HEK293T (cell line): Measurements from ENCODE around the gene SERPINH1.

ENCODE experiments used
- CTCF ChIA-PET: fragments of 350-600 bp; formaldehyde crosslinking; extraction: SDS; loops from one replicate; lab custom pipeline; 2021; ENCODE audit warnings: antibody characterized with exemption, inconsistent platforms; lab: Yijun Ruan, JAX
- POLR2A ChIA-PET: fragments of 350-600 bp; formaldehyde crosslinking; extraction: SDS; loops from one replicate; lab custom pipeline; 2020; ENCODE audit warnings: antibody characterized with exemption, inconsistent platforms; lab: Yijun Ruan, JAX
- DNase-seq: peaks from one replicate; pipeline ENCODE4 v3.0.0; 2012; ENCODE audit warnings: mixed read lengths; ENCODE audit errors: extremely low spot score
- ARNT ChIP-seq: fragments of 450-650 bp; IDR thresholded peaks from 2 replicates; pipeline ENCODE4 v1.6.1; 2017; ENCODE audit warnings: mild to moderate bottlenecking
- BHLHE40 ChIP-seq: fragments of 450-650 bp; IDR thresholded peaks from 2 replicates; pipeline ENCODE4 v1.6.1; 2016; ENCODE audit warnings: mild to moderate bottlenecking, moderate library complexity, borderline replicate concordance
- CTBP1 ChIP-seq: fragments of 450-650 bp; IDR thresholded peaks from 2 replicates; pipeline ENCODE4 v1.6.1; 2016; ENCODE audit warnings: borderline replicate concordance
- ELF4 ChIP-seq: fragments of 450-650 bp; IDR thresholded peaks from 2 replicates; pipeline ENCODE4 v1.6.1; 2017; ENCODE audit warnings: antibody characterized with exemption
- FOXA1 ChIP-seq: fragments of 450-650 bp; IDR thresholded peaks from 2 replicates; pipeline ENCODE4 v1.6.1; 2016; ENCODE audit warnings: mild to moderate bottlenecking
- FOXK2 ChIP-seq: fragments of 450-650 bp; IDR thresholded peaks from 2 replicates; pipeline ENCODE4 v1.6.1; 2016; ENCODE audit warnings: mild to moderate bottlenecking
- FOXM1 ChIP-seq: fragments of 450-650 bp; IDR thresholded peaks from 2 replicates; pipeline ENCODE4 v1.6.1; 2017; ENCODE audit warnings: mild to moderate bottlenecking, borderline replicate concordance
- HDGF ChIP-seq: fragments of 450-650 bp; IDR thresholded peaks from 2 replicates; pipeline ENCODE4 v1.6.1; 2017; ENCODE audit warnings: antibody characterized with exemption, borderline replicate concordance
- L3MBTL2 ChIP-seq: fragments of 450-650 bp; conservative IDR thresholded peaks from 2 replicates; pipeline ENCODE4 v1.6.1; 2016; ENCODE audit warnings: mild to moderate bottlenecking
- LEF1 ChIP-seq: fragments of 450-650 bp; IDR thresholded peaks from 2 replicates; pipeline ENCODE4 v1.6.1; 2017; ENCODE audit warnings: mild to moderate bottlenecking, borderline replicate concordance
- NFRKB ChIP-seq: fragments of 450-650 bp; IDR thresholded peaks from 2 replicates; pipeline ENCODE4 v1.6.1; 2016; ENCODE audit warnings: mild to moderate bottlenecking, moderate library complexity
- SP1 ChIP-seq: fragments of 450-650 bp; IDR thresholded peaks from 2 replicates; pipeline ENCODE4 v1.6.1; 2017
- SUZ12 ChIP-seq: fragments of 450-650 bp; IDR thresholded peaks from 2 replicates; pipeline ENCODE4 v1.6.1; 2016; ENCODE audit warnings: mild to moderate bottlenecking
- TARDBP ChIP-seq: fragments of 450-650 bp; IDR thresholded peaks from 2 replicates; pipeline ENCODE4 v1.6.1; 2016
- ZNF384 ChIP-seq: fragments of 450-650 bp; IDR thresholded peaks from 2 replicates; pipeline ENCODE4 v1.6.1; 2016
- TF ChIP-seq, protein P1 (sequence below): fragments of 450-650 bp; IDR thresholded peaks from 2 replicates; pipeline ENCODE4 v1.6.1; 2016

The SERPINH1 gene

DNA sequence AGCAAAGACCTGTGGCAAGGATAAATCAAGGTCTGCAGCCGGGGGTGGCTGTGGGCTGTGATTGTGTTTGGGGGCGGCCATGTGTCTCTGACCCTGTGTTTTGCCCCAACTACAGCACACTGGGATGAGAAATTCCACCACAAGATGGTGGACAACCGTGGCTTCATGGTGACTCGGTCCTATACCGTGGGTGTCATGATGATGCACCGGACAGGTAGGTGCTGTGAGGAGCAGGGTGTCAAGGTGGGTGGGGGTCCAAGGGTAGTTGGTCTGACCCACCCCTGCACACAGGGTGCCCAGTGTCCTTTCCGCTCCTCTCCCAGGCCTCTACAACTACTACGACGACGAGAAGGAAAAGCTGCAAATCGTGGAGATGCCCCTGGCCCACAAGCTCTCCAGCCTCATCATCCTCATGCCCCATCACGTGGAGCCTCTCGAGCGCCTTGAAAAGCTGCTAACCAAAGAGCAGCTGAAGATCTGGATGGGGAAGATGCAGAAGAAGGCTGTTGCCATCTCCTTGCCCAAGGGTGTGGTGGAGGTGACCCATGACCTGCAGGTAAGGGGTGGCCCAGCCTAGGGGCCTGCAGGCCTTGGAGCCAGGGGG lies 6.7 kb downstream of the SERPINH1 start:
- POLR2A ChIA-PET, result interaction anchor here (0.8 to 8.3 kb wide), 2 partner anchors 7 to 14 kb away, joined by 3 to 50 read pairs; partner anchors contain the start of gene SERPINH1
- TF ChIP-seq TARDBP, result no peak
- no peak for DNase-seq
- CTCF ChIA-PET, result interaction anchor here (1.1 kb wide), 1 partner anchor 9 kb away, joined by 3 read pairs; no protein-coding TSS in a partner anchor

DNA sequence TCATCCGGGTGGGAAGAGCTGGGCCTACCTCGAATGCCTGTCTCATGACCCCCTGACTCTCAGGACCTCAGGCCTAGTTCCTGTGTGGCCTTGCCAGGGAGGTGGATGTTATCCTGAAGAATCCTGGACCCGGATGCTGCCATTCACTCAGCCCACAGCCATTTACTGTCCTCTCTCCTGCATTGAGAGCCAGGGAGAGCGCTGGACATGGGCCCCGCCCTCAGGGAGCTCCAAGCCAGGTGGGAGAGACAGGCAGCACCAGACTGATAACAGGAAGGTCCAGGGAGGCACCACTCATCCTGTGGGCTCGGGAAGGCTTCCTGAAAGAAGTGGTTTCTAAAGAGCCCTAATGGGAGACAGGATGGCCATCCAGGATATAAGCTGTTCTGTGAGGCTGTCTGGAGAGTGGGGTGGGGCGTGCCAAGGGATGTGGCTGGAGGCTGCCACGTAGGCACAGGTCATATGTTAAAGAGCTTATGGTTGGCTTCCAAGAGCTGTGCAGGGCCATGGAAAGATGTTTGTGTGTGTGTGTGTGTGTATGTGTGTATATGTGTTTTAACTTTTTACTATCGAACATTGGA lies 8.6 kb downstream of the SERPINH1 start:
- POLR2A ChIA-PET, result interaction anchor here (1.0 to 8.3 kb wide), 3 partner anchors 9 to 13 kb away, joined by 3 to 50 read pairs (median 3); partner anchors contain the start of gene SERPINH1
- CTCF ChIA-PET, result interaction anchor here (0.7 kb wide), 1 partner anchor 25 kb away, joined by 3 read pairs; no protein-coding TSS in a partner anchor
- DNase-seq, result no peak
- TF ChIP-seq SUZ12, result no peak
- no peak for TF ChIP-seq L3MBTL2
- TF ChIP-seq BHLHE40, result no peak

DNA sequence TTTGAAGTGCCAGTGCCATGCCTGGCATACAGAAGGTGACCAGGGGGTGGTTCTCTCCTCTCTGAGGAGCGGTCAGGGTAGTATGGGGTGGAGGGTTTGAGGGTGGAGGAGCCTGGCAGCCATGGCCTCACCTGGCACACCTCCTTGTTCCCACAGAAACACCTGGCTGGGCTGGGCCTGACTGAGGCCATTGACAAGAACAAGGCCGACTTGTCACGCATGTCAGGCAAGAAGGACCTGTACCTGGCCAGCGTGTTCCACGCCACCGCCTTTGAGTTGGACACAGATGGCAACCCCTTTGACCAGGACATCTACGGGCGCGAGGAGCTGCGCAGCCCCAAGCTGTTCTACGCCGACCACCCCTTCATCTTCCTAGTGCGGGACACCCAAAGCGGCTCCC lies 9.6 kb downstream of the SERPINH1 start:
- ChIA-PET POLR2A (interaction anchor here (1.7 to 8.3 kb wide), 2 partner anchors 10 to 11 kb away, joined by 4 to 50 read pairs; partner anchors contain the start of gene SERPINH1), CTCF (interaction anchor here (0.7 kb wide), 1 partner anchor 24 kb away, joined by 3 read pairs; no protein-coding TSS in a partner anchor)
- TF ChIP-seq FOXK2 (no peak), ELF4 (no peak), L3MBTL2 (no peak), CTBP1 (no peak), SUZ12 (no peak), FOXM1 (no peak), TARDBP (no peak), FOXA1 (no peak), ZNF384 (no peak), HDGF (no peak), NFRKB (no peak)
- TF ChIP-seq, protein P1, sequence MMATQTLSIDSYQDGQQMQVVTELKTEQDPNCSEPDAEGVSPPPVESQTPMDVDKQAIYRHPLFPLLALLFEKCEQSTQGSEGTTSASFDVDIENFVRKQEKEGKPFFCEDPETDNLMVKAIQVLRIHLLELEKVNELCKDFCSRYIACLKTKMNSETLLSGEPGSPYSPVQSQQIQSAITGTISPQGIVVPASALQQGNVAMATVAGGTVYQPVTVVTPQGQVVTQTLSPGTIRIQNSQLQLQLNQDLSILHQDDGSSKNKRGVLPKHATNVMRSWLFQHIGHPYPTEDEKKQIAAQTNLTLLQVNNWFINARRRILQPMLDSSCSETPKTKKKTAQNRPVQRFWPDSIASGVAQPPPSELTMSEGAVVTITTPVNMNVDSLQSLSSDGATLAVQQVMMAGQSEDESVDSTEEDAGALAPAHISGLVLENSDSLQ, result no peak
- no peak for DNase-seq

DNA sequence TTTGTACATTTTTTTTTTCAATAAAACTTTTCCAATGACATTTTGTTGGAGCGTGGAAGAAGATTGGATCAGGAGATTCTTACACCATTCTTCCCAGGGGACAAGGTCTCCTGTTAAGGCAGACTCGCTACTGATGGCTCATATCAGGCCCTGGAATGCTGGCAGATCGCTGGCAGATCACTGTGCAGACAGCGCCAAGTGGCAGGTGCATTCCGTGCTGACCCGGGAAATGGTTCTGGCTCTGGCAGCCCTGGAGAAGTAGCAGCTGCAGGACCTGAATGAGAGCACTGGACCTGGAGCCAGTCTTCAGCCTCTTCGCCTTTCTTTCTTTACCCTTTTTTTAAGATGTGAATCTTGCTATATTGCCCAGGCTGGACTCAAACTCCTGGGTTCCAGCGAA lies 10.7 kb downstream of the SERPINH1 start:
- POLR2A ChIA-PET, result interaction anchor here (1.7 to 8.3 kb wide), 2 partner anchors 10 to 11 kb away, joined by 4 to 50 read pairs; partner anchors contain the start of gene SERPINH1
- no peak for DNase-seq
- CTCF ChIA-PET, result interaction anchor here (0.7 to 1.0 kb wide), 2 partner anchors 20 to 133 kb away, joined by 3 read pairs; no protein-coding TSS in a partner anchor
- TF ChIP-seq SUZ12 (no peak), ELF4 (no peak), CTBP1 (no peak), BHLHE40 (no peak), ZNF384 (no peak), ARNT (no peak), LEF1 (no peak), HDGF (no peak), SP1 (no peak), TARDBP (no peak), FOXA1 (no peak)
- TF ChIP-seq, protein P1, result no peak

DNA sequence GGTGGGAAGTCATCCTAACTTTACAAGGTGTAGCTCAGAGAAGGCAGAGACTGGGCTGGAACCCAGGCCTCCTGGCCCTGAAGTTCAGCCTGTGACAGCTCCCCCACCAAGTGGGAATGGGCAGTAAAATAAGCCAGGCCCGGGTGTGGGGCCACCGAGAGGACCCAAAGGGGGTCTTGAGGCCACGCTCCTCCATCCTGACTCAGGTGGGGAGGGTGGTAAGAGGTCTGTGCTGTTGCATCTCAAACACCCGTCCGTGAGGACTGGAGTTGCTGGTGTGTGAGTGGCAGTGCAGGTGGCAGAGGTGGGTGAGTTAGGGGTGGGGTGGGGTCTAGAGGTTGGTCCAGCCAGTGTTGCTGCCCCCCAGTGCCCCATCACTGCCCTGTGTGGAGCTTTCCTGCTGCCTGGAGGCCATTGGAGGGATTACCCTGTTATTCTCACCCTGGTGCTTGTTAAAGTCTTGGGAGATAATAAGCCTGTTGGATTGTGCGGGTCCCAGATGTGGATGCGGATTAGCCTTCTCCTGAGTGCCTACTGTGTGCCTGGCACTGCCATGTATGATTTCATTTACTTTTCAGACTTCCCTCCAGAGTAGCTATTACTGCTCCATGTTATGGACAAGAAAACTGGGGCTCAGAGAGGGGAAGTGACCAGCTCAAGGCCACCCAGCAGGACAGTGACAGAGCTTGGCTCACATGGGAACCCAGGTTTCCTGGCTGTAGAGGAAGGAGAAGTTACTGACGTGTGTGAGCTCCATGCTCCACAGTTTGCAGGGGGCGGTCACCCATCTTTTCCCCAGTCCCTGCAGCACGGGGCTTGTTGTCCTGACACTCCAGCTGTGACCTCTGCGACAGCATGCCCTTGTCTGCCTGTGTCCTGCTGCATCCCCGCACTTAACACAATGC lies 12.9 kb downstream of the SERPINH1 start:
- ChIA-PET POLR2A (interaction anchor here (1.7 to 8.3 kb wide), 3 partner anchors 9 to 20 kb away, joined by 7 to 50 read pairs (median 11); partner anchors contain the start of gene SERPINH1), CTCF (interaction anchor here (0.5 to 1.4 kb wide), 2 partner anchors 11 to 14 kb away, joined by 3 to 5 read pairs; no protein-coding TSS in a partner anchor)
- no peak for DNase-seq
- TF ChIP-seq FOXM1 (no peak), TARDBP (no peak), BHLHE40 (no peak), FOXA1 (no peak), NFRKB (no peak)
- TF ChIP-seq, protein P1, result no peak

DNA sequence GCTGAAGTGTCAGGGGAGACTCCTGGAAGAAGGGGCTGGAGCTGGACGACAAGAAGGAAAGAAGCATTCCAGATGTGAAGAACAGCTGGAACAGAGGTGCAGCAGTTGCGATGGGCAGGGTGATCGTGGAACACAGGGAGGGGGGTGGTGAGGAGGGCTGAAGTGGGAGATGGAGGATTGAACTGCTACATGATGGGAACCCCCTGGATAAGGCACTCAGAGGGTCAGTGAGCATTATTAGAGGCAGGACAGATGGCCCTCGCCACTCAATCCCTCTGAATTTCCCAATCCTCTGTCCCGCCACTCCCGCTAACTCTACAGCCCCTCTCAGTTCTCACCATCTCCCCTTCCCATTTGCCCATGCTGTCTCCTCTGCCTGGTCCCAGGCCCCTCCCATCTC lies 14.0 kb downstream of the SERPINH1 start:
- TF ChIP-seq HDGF, result no peak
- TF ChIP-seq ELF4, result no peak
- TF ChIP-seq, protein P1, result no peak
- no peak for TF ChIP-seq CTBP1
- TF ChIP-seq SUZ12, result no peak
- no peak for TF ChIP-seq FOXM1
- no peak for TF ChIP-seq ARNT
- CTCF ChIA-PET, result interaction anchor here (0.7 to 1.9 kb wide), 3 partner anchors 22 to 334 kb away, joined by 3 to 9 read pairs (median 4); no protein-coding TSS in a partner anchor
- POLR2A ChIA-PET, result interaction anchor here (8.3 kb wide), 1 partner anchor 14 kb away, joined by 50 read pairs; the partner anchor contains the start of gene SERPINH1
- no peak for DNase-seq
